OCI-LY7 (cell line): ENCODE results near the gene LYPLAL1.

Experiments used
- CTCF ChIP-seq: fragments of 200-600 bp; sonication (generic); conservative IDR thresholded peaks from 2 replicates; pipeline ENCODE4 v1.5.1; 2014; ENCODE audit warnings: mild to moderate bottlenecking, antibody characterized with exemption, low read length, moderate library complexity, mixed read lengths
- EZH2phosphoT487 ChIP-seq: fragments of 200-600 bp; sonication (generic); IDR thresholded peaks from 2 replicates; pipeline ENCODE4 v1.6.1; 2018; ENCODE audit warnings: low read depth, borderline replicate concordance, mild to moderate bottlenecking, mixed run types, antibody characterized with exemption, low read length, moderate library complexity, mixed read lengths

GRCh38 chr1:219172821-219173220 lies 857 bp upstream of the LYPLAL1 start:
- no peak for TF ChIP-seq CTCF
- TF ChIP-seq EZH2phosphoT487, result no peak
